ENCODE results near the gene ANKRD55.
"Not testable (repeated sequence)": the region's sequence is repeated elsewhere in the genome, so short reads cannot be mapped to it uniquely, and the experiment has no call there.

ANKRD55 gene

GRCh38 chr5:56166671-56167385 is 66.3 kb downstream of the ANKRD55 start:
- DNase-seq: no peak

- no peak for DNase-seq
These were observed 68.8 kb downstream of the ANKRD55 start for GRCh38 chr5:56164376-56164775.

GRCh38 chr5:56161927-56162326 is 71.2 kb downstream of the ANKRD55 start:
- DNase-seq: no peak

GRCh38 chr5:56161439-56161823 is 71.7 kb downstream of the ANKRD55 start:
- DNase-seq: no peak

- DNase-seq: no peak
These were observed 72.2 kb downstream of the ANKRD55 start for GRCh38 chr5:56160723-56161438.

- DNase-seq: no peak
These were observed 73.6 kb downstream of the ANKRD55 start for GRCh38 chr5:56159521-56159947.

GRCh38 chr5:56158331-56158960 is 74.7 kb downstream of the ANKRD55 start:
- no peak for DNase-seq

GRCh38 chr5:56157191-56157621 is 75.9 kb downstream of the ANKRD55 start:
- peak; percentile 35 for DNase-seq

GRCh38 chr5:56156585-56157190 is 76.4 kb downstream of the ANKRD55 start:
- not testable (repeated sequence) for DNase-seq

- no peak for DNase-seq
These were observed 77.0 kb downstream of the ANKRD55 start for GRCh38 chr5:56155992-56156584.

- DNase-seq: no peak
These were observed 78.2 kb downstream of the ANKRD55 start for GRCh38 chr5:56154732-56155484.

GRCh38 chr5:56152437-56152836 is 80.7 kb downstream of the ANKRD55 start:
- no peak for DNase-seq

GRCh38 chr5:56150756-56151155 is 82.4 kb downstream of the ANKRD55 start:
- not testable (repeated sequence) for DNase-seq

- DNase-seq: no peak
These were observed 84.6 kb downstream of the ANKRD55 start for GRCh38 chr5:56148453-56148971.

- no peak for DNase-seq
These were observed 85.4 kb downstream of the ANKRD55 start for GRCh38 chr5:56147659-56148230.

GRCh38 chr5:56147106-56147505 is 86.0 kb downstream of the ANKRD55 start:
- DNase-seq: no peak

GRCh38 chr5:56146674-56147073 is 86.5 kb downstream of the ANKRD55 start:
- no peak for DNase-seq

- DNase-seq: no peak
These were observed 87.6 kb downstream of the ANKRD55 start for GRCh38 chr5:56145511-56145910.

- peak; percentile 89 for DNase-seq
These were observed 88.0 kb downstream of the ANKRD55 start for GRCh38 chr5:56145106-56145505.

GRCh38 chr5:56144211-56144610 is 88.9 kb downstream of the ANKRD55 start:
- DNase-seq: no peak

GRCh38 chr5:56143373-56143714 is 89.8 kb downstream of the ANKRD55 start:
- DNase-seq: no peak

Data from NCI-H226 (cell line).